ENCODE results near the gene RARRES2. TPM values are rescaled to one million over a fixed set of nuclear protein-coding genes. Genes with fewer than 3 reads are reported as not detected.

Gene RARRES2
- total RNA-seq, 1 experiment from 2014 or later = 60.9 TPM

GRCh38 chr7:150390205-150390604 lies 48.8 kb upstream of the RARRES2 start:
- no peaks in the 10 kb centered on the region for H4K20me1 ChIP-seq (ENCODE audit: control insufficient read depth, insufficient read depth, insufficient read length)
- no peak overlapping the region for H2BK15ac ChIP-seq (ENCODE audit: low read depth, low read length)
- H3K9ac ChIP-seq (ENCODE audit: extremely low read depth, insufficient read length, low read length) = no peak overlapping the region
- no peaks in the 10 kb centered on the region; the same call in 1 of the 2 replicates for H3K4me1 ChIP-seq (ENCODE audit: insufficient read depth, low read length)
- Mint-ChIP-seq H3K4me3 (no peak overlapping the region), H3K9me3 (no peaks in the 10 kb centered on the region), H3K27ac (no peak overlapping the region; a peak in 1 of 7 replicates), H3K4me1 (peaks cover 49 to 59% of the 10 kb centered on the region in 2 experiments), H3K36me3 (ENCODE audit: insufficient read depth in 1 of 3, low read depth in 3 of 3) (peaks cover 35 to 60% (median 39%) of the 10 kb centered on the region in 3 experiments), H3K27me3 (ENCODE audit: low read depth) (no peaks in the 10 kb centered on the region)
- H3K4ac ChIP-seq (ENCODE audit: low read depth, low read length) = no peak overlapping the region
- H3K14ac ChIP-seq (ENCODE audit: insufficient read depth, low read length) = no peak overlapping the region
- no peak overlapping the region for H2AFZ ChIP-seq (ENCODE audit: low read length)
- H3K18ac ChIP-seq (ENCODE audit: insufficient read length, low read depth, low read length) = no peak overlapping the region
- no peak overlapping the region for H2AK5ac ChIP-seq (ENCODE audit: insufficient read length, low read length)
- no peak overlapping the region for H3K56ac ChIP-seq (ENCODE audit: insufficient read length, low read depth, low read length)
- no peak overlapping the region for H3K4me2 ChIP-seq (ENCODE audit: insufficient read depth, insufficient read length, low read length)
- no peaks in the 10 kb centered on the region for H3K27me3 ChIP-seq (ENCODE audit: insufficient read depth, low read length)
- H3K79me1 ChIP-seq (ENCODE audit: insufficient read depth, low read depth, low read length, poor library complexity, severe bottlenecking) = no peaks in the 10 kb centered on the region
- no peak for DNase-seq
- no peaks in the 10 kb centered on the region for H3K79me2 ChIP-seq (ENCODE audit: insufficient read depth, low read length)
- H4K91ac ChIP-seq (ENCODE audit: insufficient read length, low read depth, low read length) = no peak overlapping the region
- no peak overlapping the region for H4K5ac ChIP-seq (ENCODE audit: insufficient read length, low read depth, low read length)
- no CpG with 5 or more reads among the region's 7 CpGs for WGBS (ENCODE audit: extremely low coverage, insufficient read length, low lambda C conversion rate)
- no peak overlapping the region for H4K8ac ChIP-seq (replicated peaks; ENCODE audit: insufficient read length, low read depth, low read length)
- no peaks in the 10 kb centered on the region for H3K9me3 ChIP-seq (ENCODE audit: control insufficient read depth, low read depth, low read length)
- H2BK5ac ChIP-seq (ENCODE audit: insufficient read length, low read length) = no peak overlapping the region
- H2BK20ac ChIP-seq (ENCODE audit: low read depth, low read length, poor library complexity, severe bottlenecking) = no peak overlapping the region
- H2BK120ac ChIP-seq (ENCODE audit: low read depth, low read length, poor library complexity, severe bottlenecking) = no peak overlapping the region
- H2BK12ac ChIP-seq (ENCODE audit: insufficient read length, low read depth, low read length) = no peak overlapping the region
- no peak overlapping the region for H3K27ac ChIP-seq (ENCODE audit: insufficient read length, low read depth, low read length)
- no peak overlapping the region for H3K23ac ChIP-seq (ENCODE audit: insufficient read length, low read depth, low read length)
- H3K23me2 ChIP-seq (ENCODE audit: insufficient read length, low read depth, low read length, poor library complexity, severe bottlenecking) = no peaks in the 10 kb centered on the region
- TF ChIP-seq, protein P1, sequence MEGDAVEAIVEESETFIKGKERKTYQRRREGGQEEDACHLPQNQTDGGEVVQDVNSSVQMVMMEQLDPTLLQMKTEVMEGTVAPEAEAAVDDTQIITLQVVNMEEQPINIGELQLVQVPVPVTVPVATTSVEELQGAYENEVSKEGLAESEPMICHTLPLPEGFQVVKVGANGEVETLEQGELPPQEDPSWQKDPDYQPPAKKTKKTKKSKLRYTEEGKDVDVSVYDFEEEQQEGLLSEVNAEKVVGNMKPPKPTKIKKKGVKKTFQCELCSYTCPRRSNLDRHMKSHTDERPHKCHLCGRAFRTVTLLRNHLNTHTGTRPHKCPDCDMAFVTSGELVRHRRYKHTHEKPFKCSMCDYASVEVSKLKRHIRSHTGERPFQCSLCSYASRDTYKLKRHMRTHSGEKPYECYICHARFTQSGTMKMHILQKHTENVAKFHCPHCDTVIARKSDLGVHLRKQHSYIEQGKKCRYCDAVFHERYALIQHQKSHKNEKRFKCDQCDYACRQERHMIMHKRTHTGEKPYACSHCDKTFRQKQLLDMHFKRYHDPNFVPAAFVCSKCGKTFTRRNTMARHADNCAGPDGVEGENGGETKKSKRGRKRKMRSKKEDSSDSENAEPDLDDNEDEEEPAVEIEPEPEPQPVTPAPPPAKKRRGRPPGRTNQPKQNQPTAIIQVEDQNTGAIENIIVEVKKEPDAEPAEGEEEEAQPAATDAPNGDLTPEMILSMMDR (conservative IDR thresholded peaks at IDR 0.05) = no peak
- no peak overlapping the region for H3T11ph ChIP-seq (ENCODE audit: low read length)
